GM04503 (cell line): ENCODE results near the gene KCNJ8.
"Not testable (repeated sequence)": the region's sequence is repeated elsewhere in the genome, so short reads cannot be mapped to it uniquely, and the experiment has no call there.

ENCODE experiments used
- DNase-seq: peaks from one replicate; pipeline ENCODE4 v3.0.0-alpha.2; 2012; ENCODE audit warnings: low read depth

Gene KCNJ8

DNA sequence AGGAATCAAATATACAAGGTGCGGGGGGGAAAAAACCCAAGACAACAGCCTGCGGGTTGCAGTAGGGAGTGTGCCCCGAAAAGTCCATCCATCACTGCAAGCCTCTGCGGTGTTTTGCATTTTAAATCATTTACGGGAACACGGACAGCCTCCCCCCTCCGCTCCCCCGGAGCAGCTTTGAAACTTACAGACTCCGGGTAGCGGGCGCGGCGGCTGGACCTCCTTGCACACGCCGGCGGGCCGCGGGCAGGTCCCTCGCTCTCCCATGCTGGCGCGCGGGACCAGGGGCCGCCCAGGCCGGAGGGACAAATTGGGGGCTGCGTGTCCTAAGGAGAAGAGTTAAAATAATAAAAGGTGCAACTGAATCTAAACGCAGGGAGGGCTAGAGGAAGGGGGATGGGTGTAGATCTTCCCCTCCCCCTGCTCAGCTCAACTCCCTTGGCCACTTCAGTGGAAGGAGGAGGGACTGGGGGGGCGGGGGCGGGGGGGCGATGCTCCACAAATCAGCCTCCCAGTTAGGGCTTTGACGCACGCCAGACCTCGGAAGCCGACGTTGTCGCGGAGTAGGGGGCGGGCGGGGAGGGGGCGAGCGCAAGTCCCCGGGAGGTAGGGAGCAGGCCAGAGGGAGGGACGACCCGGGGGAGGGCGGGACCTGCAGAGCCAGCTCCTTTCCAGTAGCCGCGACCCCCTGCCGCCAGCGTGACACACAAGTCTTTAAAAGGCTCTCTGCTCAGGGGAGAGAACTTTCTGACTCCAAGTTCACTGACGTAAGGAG is at the start of gene KCNJ8:
Gene KCNJ8 (minus strand): TSS at position 349 of the 775 bp plus-strand sequence. CDS start 1,090 bp downstream, outside the sequence.
- no peak for DNase-seq

DNA sequence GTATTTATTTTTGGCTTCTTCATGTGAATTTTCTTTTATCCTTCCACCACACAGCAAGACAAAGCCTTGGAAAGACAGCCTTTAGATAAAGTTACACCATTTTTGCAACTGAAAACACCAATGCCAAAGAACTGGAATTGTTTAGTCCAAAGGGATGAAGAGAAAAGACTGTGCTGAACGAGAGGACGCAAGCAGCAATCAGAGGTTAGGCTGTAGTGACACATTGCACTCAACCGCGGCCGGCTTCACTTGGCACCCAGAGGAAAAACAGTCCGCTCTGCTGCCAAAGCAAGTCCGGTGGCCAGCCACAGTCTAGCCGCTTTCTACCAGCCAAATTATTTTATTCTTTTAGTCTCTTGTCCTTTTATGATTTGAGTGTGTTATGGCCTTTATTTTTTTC is 49.1 kb upstream of the KCNJ8 start:
- no peak for DNase-seq

DNA sequence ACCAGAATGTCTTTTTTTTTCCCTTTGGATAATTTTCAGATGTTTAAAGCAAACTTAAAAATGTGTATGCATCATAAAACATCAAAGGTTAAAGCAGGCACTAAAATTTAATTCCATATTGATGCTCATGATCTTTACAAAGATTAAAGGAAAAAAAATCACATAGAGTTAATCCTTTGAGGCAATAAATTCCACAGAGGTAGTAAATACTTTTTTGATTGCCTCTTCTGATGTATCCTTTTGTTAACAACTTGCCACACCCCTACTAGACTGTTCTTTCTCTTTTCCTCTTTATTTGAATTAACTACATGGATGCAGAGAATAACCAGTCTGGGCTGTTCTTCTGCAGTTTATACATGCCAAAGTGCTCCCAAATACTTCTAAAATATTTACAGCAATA is 45.2 kb upstream of the KCNJ8 start:
- DNase-seq, result no peak

DNA sequence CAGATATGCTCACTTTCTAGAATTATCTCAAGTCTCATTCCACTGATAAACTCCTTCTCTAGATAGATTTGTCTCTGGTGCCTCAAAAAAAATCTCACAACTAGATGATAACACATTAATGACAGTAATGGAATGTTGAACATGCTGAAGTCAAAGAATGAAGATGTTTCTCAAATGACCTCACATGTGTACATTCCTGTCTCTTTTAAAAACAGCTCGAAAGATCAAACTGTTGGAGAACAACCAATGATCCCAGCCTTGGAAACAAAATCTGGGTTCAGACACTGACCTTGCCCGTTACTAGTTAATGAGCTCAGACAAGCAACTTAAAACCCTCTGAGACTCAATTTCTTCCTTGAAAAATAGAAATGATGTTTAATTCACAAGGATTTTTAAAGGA is 44.7 kb upstream of the KCNJ8 start:
- no peak for DNase-seq

DNA sequence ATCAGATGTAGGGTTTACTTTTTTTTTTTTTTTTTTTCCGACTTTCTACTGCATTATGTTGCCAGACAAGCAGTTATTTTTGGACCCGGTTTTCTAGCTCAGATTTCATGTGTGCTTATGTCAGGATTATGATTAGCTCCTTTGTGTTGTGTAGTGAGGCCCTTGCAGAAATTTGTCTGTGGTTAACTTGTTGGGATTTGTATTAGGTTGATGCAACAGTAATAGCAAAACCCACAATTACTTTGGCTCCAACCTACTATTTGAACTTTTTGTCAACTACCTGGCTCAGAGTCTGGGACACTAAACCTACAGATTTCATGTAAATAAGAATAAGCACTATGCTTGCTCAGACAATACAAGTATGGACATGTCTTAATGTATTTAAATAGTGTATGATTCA is 44.1 kb upstream of the KCNJ8 start:
- no peak for DNase-seq

DNA sequence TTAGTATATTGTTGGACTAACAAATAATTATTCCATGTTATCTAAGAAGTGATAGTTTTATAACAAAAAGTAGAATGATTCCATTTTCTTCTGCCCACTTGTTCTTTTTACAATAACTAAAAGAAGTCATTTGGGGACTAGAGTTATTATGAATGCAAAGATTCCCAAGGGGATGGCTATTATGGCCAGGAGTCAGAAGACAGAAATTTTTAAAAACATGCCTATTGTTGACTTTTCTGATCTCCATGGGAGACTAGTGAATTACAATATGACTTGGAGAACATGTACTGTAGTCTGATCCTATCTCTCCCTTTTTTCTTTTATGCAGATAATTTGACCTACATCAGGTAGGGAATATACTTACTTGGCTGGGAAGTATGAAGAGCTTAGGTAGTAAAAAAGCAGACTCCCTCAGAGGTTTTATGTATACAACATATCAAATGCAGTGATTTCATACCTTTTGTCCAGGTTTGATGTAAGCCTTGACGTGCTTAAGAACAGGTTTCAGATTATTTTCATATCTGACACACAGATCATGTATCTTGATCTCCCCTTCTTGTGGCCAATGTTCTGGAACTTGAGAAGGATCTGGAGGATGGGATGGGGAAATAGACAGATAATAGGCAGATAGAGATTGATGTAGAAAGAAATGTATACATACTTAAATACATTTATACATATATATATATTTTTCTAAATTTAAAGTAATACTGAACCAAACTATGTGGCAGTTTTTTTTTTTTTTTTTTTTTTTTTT is 41.0 kb upstream of the KCNJ8 start:
- DNase-seq, result no peak

DNA sequence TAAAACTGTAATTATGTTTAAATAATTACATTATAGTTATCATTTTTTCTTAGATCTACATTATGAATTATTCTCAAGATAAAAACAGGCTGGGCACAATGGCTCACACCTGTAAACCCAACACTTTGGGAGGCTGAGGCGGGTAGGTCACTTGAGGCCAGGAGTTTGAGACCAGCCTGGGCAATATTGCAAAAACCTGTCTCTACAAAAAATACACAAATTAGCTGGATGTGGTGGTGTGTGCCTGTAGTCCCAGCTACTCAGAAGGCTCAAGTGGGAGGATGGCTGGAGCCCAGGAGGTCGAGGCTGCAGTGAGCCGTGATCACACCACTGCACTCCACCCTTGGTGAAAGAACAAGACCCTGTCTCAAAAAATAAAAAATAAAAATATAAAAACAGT is 40.3 kb upstream of the KCNJ8 start:
- no peak for DNase-seq

DNA sequence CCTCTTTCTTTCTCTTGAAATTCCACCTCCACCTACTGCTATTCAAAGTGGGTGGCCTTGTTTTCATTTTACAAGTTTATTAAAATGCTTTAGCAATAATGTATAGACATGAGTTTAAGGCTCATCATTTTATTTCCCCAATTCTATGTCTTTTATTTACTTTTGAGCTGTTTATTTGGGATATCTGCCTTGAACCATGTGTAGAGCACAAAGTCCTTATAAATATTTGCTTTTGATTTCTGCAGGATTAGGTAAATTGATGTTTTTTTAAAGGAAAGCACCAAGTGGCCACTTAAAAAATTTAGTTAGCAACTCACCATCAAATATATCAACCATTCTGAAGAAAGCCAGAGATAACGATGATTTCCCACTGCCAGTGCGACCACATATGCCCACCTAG is 39.8 kb upstream of the KCNJ8 start:
- no peak for DNase-seq

DNA sequence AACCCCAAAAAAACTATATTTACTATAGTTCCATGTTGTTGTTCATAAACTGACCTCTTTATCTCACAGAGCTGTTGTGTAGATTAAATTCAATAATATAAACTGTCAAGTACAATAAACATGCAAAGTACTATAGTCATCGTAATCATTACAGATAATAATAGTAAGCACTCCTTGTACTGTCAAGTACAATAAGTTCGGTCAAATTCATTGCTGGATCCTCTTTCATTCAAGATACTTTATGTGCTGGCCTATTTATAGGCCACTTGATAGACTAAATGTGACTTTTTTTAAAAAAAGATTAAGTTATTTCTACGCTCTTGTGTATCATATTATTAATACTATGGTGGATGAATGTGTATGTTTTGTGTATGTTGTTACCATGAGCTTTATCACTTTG is 39.2 kb upstream of the KCNJ8 start:
- no peak for DNase-seq

DNA sequence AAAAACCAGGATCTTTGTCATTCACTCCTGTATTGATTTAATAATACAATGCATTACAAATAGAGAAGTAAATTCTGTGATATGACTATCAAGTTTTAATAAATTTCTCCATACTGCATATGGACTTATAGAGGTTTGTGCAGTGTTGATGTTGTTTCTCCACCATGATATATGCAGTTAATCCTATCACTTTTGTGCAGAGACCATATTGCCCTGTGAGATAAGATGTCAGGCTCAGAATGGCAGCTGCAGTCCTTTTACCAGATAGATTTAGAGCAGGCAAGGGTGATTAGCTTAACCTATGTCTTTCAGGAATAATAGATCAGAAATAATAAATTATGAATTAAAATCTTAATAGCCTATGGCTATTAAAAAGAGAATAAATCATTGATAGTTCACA is 38.6 kb upstream of the KCNJ8 start:
- DNase-seq, result no peak

DNA sequence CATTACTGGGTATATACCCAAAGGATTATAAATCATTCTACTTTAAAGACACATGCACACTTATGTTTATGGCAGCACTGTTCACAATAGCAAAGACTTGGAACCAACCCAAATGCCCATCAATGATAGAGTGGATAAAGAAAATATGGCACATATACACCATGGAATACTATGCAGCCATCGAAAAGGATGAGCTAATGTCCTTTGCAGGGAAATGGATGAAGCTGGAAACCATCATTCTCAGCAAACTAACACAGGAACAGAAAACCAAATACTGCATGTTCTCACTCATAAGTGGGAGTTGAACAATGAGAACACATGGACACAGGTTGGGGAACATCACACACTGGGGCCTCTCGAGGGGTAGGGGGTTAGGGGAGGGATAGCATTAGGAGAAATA is 37.8 kb upstream of the KCNJ8 start:
- DNase-seq, result not testable (repeated sequence)

DNA sequence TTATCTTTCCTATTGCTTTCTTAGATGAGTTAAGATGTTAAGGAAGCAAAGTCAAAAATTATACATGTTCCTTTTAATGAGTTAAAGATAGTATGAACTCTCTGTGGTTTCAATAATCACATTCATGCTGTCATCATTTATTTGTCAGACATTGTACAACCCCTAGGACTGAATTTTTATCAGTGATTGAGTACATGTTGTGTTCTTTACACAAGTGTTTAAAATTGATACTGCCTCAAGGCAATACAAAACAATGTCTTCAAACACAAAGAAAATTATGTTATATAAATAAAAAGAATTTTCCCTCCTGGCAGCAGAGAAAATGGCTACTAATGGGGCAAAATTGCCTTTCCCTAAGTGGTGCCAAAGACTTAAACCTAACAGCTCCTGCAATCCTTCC is 34.6 kb upstream of the KCNJ8 start:
- no peak for DNase-seq

DNA sequence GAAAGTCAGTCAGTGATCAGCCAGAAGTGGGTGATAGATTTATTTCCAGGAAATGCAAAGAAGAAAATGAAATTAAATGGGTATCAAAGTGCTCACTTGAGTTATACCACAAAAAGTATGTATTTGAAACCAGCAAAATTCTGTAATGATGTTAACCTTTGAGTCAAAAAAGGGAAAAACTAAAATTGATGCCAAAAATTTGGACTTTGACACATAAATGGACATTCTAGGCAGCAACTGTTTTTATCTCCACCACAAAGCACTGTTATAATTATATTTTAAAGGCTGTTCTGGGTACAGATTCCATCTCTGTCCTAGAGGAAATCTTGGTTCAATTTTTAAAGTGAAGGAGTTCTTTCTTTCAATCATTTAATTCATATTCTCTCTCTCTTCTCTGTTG is 31.7 kb upstream of the KCNJ8 start:
- no peak for DNase-seq

DNA sequence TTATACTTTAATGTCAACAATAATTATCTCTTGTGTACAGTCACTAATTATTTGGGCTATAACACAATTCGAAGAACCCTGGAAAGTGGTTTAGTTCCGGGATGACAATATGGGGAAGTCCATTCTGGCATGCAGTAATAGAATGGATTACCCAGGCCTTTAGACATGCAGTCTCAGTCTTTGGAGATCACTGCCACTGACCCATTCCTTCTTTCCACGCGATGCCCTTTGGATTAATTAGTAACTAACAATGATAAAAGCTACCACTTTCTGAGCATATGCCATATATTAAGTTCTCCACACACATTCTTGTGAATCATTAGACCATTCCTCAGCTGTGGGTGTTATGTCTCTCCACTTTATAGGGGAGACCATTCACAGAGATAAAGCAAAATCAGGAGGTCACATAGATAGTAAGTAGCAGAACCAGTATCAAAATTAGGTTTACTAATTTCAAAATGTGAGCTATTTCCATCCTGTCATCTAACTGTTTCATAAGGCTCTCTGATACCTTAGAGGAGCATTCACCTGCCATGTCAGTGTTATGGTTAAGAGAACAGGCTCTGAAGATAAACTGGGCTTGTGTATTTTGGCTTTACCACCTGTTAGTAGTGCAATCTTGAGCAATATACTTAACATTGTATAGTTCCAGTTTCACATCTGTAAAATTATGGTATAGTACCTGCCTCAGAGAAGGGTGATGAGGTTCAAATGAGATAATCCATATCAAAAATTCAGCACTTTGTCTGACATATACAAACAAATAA is 27.2 kb upstream of the KCNJ8 start:
- DNase-seq, result no peak

DNA sequence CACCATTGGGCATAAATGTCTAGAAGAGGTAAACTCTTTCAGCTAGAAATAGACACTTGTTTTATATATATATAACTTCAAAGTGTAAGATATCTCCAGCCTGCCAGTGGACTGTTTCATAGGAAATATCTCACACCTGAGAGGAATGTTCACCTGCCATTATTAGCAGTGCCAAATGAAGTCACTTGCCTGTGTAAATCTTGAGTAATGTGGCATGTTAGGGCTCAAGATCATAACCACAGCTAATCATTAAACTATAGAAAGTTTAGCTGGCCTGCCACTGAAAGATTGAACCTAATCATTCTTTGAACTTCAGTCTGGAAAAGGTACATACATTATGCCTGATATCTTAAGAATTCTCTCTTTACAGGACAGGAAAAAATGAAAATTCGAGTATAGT is 25.5 kb upstream of the KCNJ8 start:
- no peak for DNase-seq

DNA sequence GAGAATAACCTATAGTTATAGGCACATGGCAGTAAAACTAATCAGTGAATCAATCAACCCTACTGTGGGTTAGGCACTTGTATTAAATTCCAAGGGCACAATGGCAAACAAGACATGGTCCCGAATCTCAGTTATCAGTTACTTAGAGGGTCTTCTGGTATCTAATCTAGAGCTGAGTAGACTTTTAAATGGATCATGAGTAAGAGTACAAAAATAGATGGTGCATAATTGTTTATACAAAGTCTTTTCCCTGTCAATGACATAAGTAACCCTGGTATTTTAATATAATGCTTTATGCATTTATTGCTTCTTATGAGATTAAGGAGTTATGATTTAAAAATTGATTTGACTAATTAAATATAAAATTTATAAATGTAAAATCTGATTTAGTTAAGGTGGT is 23.0 kb upstream of the KCNJ8 start:
- no peak for DNase-seq

DNA sequence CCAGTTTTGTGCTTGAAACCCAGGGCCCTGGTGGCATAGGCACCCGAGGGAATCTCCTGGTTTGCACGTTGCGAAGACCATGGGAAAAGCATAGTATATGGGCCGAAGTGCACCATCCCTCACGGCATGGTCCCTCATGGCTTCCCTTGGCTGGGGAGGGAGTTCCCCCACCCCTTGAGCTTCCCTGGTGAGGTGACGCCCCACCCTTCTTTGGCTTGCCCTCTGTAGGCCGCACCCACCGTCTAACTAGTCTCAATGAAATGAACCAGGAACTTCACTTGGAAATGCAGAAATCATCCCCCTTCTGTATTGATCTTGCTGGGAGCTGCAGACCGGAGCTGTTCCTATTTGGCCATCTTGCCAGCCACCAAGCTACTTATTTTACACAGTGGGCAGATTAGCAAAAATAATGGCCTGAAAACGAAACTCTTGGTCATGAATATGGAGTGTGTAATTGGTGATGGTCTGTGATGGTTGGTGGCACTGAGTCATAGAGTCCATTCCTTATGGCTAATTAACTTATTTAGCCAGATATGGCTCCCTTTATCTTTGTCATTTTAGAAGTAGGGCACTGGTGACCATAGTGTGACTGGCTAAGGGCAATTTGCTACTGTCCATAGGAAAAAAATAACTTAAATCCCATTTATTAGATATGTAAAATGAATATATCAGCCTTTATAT is 21.3 kb upstream of the KCNJ8 start:
- no peak for DNase-seq

DNA sequence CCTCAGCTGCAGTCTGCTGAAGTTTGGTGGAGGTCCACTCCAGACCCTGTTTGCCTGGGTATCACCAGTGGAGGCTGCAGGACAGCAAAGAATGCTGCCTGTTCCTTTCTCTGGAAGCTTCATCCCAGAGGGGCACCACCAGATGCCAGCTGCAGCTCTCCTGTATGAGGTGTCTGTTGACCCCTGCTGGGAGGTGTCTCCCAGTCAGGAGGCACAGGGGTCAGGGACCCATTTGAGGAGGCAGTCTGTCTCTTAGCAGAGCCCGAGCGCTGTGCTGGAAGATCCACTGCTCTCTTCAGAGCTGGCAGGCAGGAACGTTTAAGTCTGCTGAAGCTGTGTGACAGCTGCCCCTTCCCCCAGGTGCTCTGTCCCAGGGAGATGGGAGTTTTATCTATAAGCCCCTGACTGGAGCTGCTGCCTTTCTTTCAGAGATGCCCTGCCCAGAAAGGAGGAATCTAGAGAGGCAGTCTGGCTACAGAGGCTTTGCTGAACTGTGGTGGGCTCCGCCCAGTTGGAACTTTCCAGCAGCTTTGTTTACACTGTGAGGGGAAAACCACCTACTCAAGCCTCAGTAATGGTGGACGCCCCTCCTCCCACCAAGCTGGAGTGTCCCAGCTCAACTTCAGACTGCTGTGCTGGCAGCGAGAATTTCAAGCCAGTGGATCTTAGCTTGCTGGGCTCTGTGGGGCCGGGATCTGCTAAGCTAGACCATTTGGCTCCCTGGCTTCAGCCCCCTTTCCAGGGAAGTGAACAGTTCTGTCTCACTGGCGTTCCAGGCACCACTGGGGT is 20.5 kb upstream of the KCNJ8 start:
- DNase-seq, result not testable (repeated sequence)

DNA sequence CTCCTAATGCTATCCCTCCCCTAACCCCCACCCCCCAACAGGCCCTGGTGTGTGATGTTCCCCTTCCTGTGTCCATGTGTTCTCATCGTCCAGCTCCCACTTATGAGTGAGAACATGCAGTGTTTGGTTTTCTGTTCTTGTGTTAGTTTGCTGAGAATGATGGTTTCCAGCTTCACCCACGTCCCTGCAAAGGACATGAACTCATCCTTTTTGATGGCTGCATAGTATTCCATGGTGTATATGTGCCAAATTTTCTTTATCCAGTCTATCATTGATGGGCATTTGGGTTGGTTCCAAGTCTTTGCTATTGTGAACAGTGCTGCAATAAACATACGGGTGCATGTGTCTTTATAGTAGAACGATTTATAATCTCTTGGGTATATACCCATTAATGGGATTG is 15.2 kb upstream of the KCNJ8 start:
- not testable (repeated sequence) for DNase-seq

DNA sequence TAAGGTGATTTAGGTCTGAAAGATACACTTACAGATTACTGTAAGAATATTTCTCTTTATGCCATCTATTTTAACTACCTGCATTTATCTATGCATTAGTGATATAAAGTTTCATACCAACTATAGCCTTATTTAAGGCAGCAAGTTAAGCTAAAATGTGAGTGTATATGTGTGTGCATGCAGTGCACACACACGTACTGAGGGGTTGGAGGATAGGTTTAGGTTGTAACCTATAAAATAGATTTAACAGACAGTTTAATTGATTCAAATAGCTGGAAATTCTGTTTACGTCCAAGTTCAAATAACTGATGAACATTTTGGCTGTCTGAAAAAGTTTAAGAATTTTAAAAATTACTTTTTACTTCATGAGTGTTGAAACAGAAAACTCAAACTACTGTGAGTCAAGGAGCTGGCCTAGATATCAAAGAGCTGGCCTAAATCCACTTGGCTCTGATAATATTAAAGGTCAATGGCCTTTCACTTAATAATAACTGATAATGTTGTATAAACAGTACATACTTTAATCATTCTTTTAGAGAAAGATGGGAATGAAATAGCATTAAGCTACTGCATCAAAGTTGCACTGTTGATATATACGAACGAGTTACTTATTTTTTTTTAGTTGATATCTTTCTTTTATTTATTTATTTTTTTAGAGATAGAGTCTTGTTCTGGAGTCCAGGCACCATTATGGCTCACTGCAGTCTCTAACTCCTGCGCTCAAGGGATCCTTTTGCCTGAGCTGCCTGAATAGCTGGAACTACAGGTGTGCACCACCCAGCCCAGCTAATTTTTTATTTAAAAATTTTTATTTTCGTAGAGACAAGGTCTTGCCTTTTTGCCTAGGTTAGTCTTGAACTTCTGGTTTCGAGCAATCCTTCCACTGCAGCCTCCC is 13.8 kb upstream of the KCNJ8 start:
- no peak for DNase-seq
